Measurements from ENCODE around the gene TRIM61.
"Not testable (repeated sequence)": the region's sequence is repeated elsewhere in the genome, so short reads cannot be mapped to it uniquely, and the experiment has no call there.

The TRIM61 gene

GRCh38 chr4:164956766-164957643 lies 20.5 kb downstream of the TRIM61 start:
- peak; percentile 71 for DNase-seq

GRCh38 chr4:164955107-164955805 lies 22.2 kb downstream of the TRIM61 start:
- DNase-seq: no peak

- DNase-seq: no peak
Measured at GRCh38 chr4:164952551-164952950, 24.9 kb downstream of the TRIM61 start.

GRCh38 chr4:164949448-164950143 lies 27.9 kb downstream of the TRIM61 start:
- DNase-seq: no peak

- no peak for DNase-seq
Measured at GRCh38 chr4:164948975-164949374, 28.5 kb downstream of the TRIM61 start.

- not testable (repeated sequence) for DNase-seq
Measured at GRCh38 chr4:164948006-164948405, 29.5 kb downstream of the TRIM61 start.

- DNase-seq: no peak
Measured at GRCh38 chr4:164946810-164947209, 30.6 kb downstream of the TRIM61 start.

GRCh38 chr4:164945146-164945545 lies 32.3 kb downstream of the TRIM61 start:
- no peak for DNase-seq

GRCh38 chr4:164943192-164943591 lies 34.3 kb downstream of the TRIM61 start:
- DNase-seq: no peak

GRCh38 chr4:164937576-164938270 lies 39.7 kb downstream of the TRIM61 start:
- DNase-seq: no peak

- not testable (repeated sequence) for DNase-seq
Measured at GRCh38 chr4:164935865-164936606, 41.4 kb downstream of the TRIM61 start.

GRCh38 chr4:164935363-164935762 lies 42.1 kb downstream of the TRIM61 start:
- no peak for DNase-seq

GRCh38 chr4:164933244-164933643 lies 44.2 kb downstream of the TRIM61 start:
- no peak for DNase-seq

GRCh38 chr4:164931551-164932324 lies 45.7 kb downstream of the TRIM61 start:
- no peak for DNase-seq

- no peak for DNase-seq
Measured at GRCh38 chr4:164930647-164931046, 46.8 kb downstream of the TRIM61 start.

GRCh38 chr4:164927101-164927500 lies 50.4 kb downstream of the TRIM61 start:
- DNase-seq: not testable (repeated sequence)

- DNase-seq: no peak
Measured at GRCh38 chr4:164926301-164926700, 51.2 kb downstream of the TRIM61 start.

GRCh38 chr4:164924670-164925238 lies 52.7 kb downstream of the TRIM61 start:
- no peak for DNase-seq

GRCh38 chr4:164918956-164919355 lies 58.5 kb downstream of the TRIM61 start:
- no peak for DNase-seq

Data from CD4-positive, alpha-beta T cell treated with Interferon gamma for 1 hour (primary cell).